HEK293T (cell line): ENCODE results near the gene EPG5.

ENCODE experiments used
- ARNT ChIP-seq: fragments of 450-650 bp; IDR thresholded peaks from 2 replicates; pipeline ENCODE4 v1.6.1; 2017; ENCODE audit warnings: mild to moderate bottlenecking
- BHLHE40 ChIP-seq: fragments of 450-650 bp; IDR thresholded peaks from 2 replicates; pipeline ENCODE4 v1.6.1; 2016; ENCODE audit warnings: mild to moderate bottlenecking, moderate library complexity, borderline replicate concordance
- CTBP1 ChIP-seq: fragments of 450-650 bp; IDR thresholded peaks from 2 replicates; pipeline ENCODE4 v1.6.1; 2016; ENCODE audit warnings: borderline replicate concordance
- ELF4 ChIP-seq: fragments of 450-650 bp; IDR thresholded peaks from 2 replicates; pipeline ENCODE4 v1.6.1; 2017; ENCODE audit warnings: antibody characterized with exemption
- FOXA1 ChIP-seq: fragments of 450-650 bp; IDR thresholded peaks from 2 replicates; pipeline ENCODE4 v1.6.1; 2016; ENCODE audit warnings: mild to moderate bottlenecking
- FOXK2 ChIP-seq: fragments of 450-650 bp; IDR thresholded peaks from 2 replicates; pipeline ENCODE4 v1.6.1; 2016; ENCODE audit warnings: mild to moderate bottlenecking
- FOXM1 ChIP-seq: fragments of 450-650 bp; IDR thresholded peaks from 2 replicates; pipeline ENCODE4 v1.6.1; 2017; ENCODE audit warnings: mild to moderate bottlenecking, borderline replicate concordance
- HDGF ChIP-seq: fragments of 450-650 bp; IDR thresholded peaks from 2 replicates; pipeline ENCODE4 v1.6.1; 2017; ENCODE audit warnings: antibody characterized with exemption, borderline replicate concordance
- PKNOX1 ChIP-seq: fragments of 450-650 bp; IDR thresholded peaks from 2 replicates; pipeline ENCODE4 v1.6.1; 2016
- SP1 ChIP-seq: fragments of 450-650 bp; IDR thresholded peaks from 2 replicates; pipeline ENCODE4 v1.6.1; 2017
- SUZ12 ChIP-seq: fragments of 450-650 bp; IDR thresholded peaks from 2 replicates; pipeline ENCODE4 v1.6.1; 2016; ENCODE audit warnings: mild to moderate bottlenecking
- TARDBP ChIP-seq: fragments of 450-650 bp; IDR thresholded peaks from 2 replicates; pipeline ENCODE4 v1.6.1; 2016
- ZNF384 ChIP-seq: fragments of 450-650 bp; IDR thresholded peaks from 2 replicates; pipeline ENCODE4 v1.6.1; 2016

- TF ChIP-seq BHLHE40 (no peak), FOXA1 (no peak), CTBP1 (no peak), FOXK2 (no peak), HDGF (no peak), TARDBP (no peak), ARNT (no peak), SP1 (no peak), ELF4 (no peak), SUZ12 (no peak), ZNF384 (no peak), FOXM1 (no peak), PKNOX1 (no peak)
Measured at GRCh38 chr18:45926085-45926484, 41.0 kb downstream of the EPG5 start.
